Skeletal muscle tissue (tissue), 4 donors: ENCODE data around the gene ANAPC15. TPM values are rescaled to one million over a fixed set of nuclear protein-coding genes. Genes with fewer than 3 reads are reported as not detected.

Source experiments
- H3K27ac ChIP-seq: one replicate; pipeline ENCODE4 v1.7.0; 2013; ENCODE audit warnings: mild to moderate bottlenecking, low read depth, low read length, inconsistent platforms
- H3K27me3 ChIP-seq, 3 donors: one replicate each; pipeline ENCODE4 v1.7.0; 2013; ENCODE audit warnings: low read length in 3 of 3; ENCODE audit not compliant: control insufficient read depth in 3 of 3, insufficient read depth in 3 of 3
- H3K36me3 ChIP-seq, 3 donors: one replicate each; pipeline ENCODE4 v1.7.0; 2013; ENCODE audit warnings: low read length in 3 of 3; ENCODE audit not compliant: control insufficient read depth in 3 of 3, insufficient read depth in 3 of 3
- H3K4me1 ChIP-seq, 3 donors: one replicate each; pipeline ENCODE4 v1.7.0; 2013; ENCODE audit warnings: low read length in 3 of 3, mild to moderate bottlenecking in 3 of 3; ENCODE audit not compliant: control insufficient read depth in 3 of 3, insufficient read depth in 3 of 3
- H3K4me3 ChIP-seq, 3 donors: one replicate each; pipeline ENCODE4 v1.7.0; 2013; ENCODE audit warnings: low read length in 3 of 3
- H3K9ac ChIP-seq, 3 donors: one replicate each; pipeline ENCODE4 v1.7.0; 2013; ENCODE audit warnings: low read length in 3 of 3, mild to moderate bottlenecking in 3 of 3, moderate library complexity in 2 of 3, low read depth in 1 of 3
- H3K9me3 ChIP-seq, 3 donors: one replicate each; pipeline ENCODE4 v1.7.0; 2013; ENCODE audit warnings: low read length in 3 of 3; ENCODE audit not compliant: control insufficient read depth in 3 of 3
- total RNA-seq: library from RNA; depleted of rRNA; stranded (reverse); fragments of >200 nt; gene quantifications from one replicate; pipeline ENCODE4 v1.2.3, GENCODE V29; 2014
- donor health status: Osteomylitis.

ANAPC15 gene
- total RNA-seq, 1 donor from 2014 or later, result 7.8 TPM

- Histone ChIP-seq H3K4me3 (no peak overlapping the region), H3K27ac (no peak overlapping the region), H3K4me1 (no peaks in the 10 kb centered on the region), H3K9ac (no peak overlapping the region), H3K27me3 (no peaks in the 10 kb centered on the region), H3K9me3 (no peaks in the 10 kb centered on the region), H3K36me3 (no peaks in the 10 kb centered on the region)
These were observed 15.4 kb upstream of the ANAPC15 start for GRCh38 chr11:72127923-72128322.

GRCh38 chr11:72125956-72126355 is 13.5 kb upstream of the ANAPC15 start:
- Histone ChIP-seq H3K9me3 (no peaks in the 10 kb centered on the region), H3K4me1 (no peaks in the 10 kb centered on the region), H3K36me3 (no peaks in the 10 kb centered on the region), H3K9ac (no peak overlapping the region), H3K27me3 (no peaks in the 10 kb centered on the region), H3K4me3 (no peak overlapping the region), H3K27ac (no peak overlapping the region)

GRCh38 chr11:72124046-72124445 is 11.6 kb upstream of the ANAPC15 start:
- Histone ChIP-seq H3K27ac (no peak overlapping the region), H3K9ac (no peak overlapping the region), H3K36me3 (no peaks in the 10 kb centered on the region), H3K4me3 (no peak overlapping the region), H3K4me1 (no peaks in the 10 kb centered on the region), H3K27me3 (peaks cover 0 to 3% (median 0%) of the 10 kb centered on the region in 3 donors), H3K9me3 (no peaks in the 10 kb centered on the region)

GRCh38 chr11:72123117-72123653 is 10.7 kb upstream of the ANAPC15 start:
- no peaks in the 10 kb centered on the region for H3K4me1 ChIP-seq
- H3K9me3 ChIP-seq, result no peaks in the 10 kb centered on the region
- no peak overlapping the region for H3K27ac ChIP-seq
- no peak overlapping the region for H3K4me3 ChIP-seq
- H3K9ac ChIP-seq, result no peak overlapping the region
- peaks cover 0 to 3% (median 0%) of the 10 kb centered on the region in 3 donors for H3K27me3 ChIP-seq
- no peaks in the 10 kb centered on the region for H3K36me3 ChIP-seq

- H3K36me3 ChIP-seq, result no peaks in the 10 kb centered on the region
- H3K9me3 ChIP-seq, result no peaks in the 10 kb centered on the region
- H3K27ac ChIP-seq, result no peak overlapping the region
- H3K4me3 ChIP-seq, result no peak overlapping the region
- H3K27me3 ChIP-seq, result peaks cover 0 to 3% (median 0%) of the 10 kb centered on the region in 3 donors
- no peak overlapping the region for H3K9ac ChIP-seq
- no peaks in the 10 kb centered on the region for H3K4me1 ChIP-seq
These were observed 10.1 kb upstream of the ANAPC15 start for GRCh38 chr11:72122607-72123006.

- Histone ChIP-seq H3K27me3 (peaks cover 0 to 6% (median 0%) of the 10 kb centered on the region in 3 donors), H3K4me1 (no peaks in the 10 kb centered on the region), H3K9me3 (no peaks in the 10 kb centered on the region), H3K4me3 (no peak overlapping the region), H3K36me3 (no peaks in the 10 kb centered on the region), H3K27ac (no peak overlapping the region), H3K9ac (no peak overlapping the region)
These were observed 8.4 kb upstream of the ANAPC15 start for GRCh38 chr11:72120930-72121329.

- H3K27ac ChIP-seq, result no peak overlapping the region
These were observed 6.7 kb upstream of the ANAPC15 start for GRCh38 chr11:72119198-72119597.

DNA sequence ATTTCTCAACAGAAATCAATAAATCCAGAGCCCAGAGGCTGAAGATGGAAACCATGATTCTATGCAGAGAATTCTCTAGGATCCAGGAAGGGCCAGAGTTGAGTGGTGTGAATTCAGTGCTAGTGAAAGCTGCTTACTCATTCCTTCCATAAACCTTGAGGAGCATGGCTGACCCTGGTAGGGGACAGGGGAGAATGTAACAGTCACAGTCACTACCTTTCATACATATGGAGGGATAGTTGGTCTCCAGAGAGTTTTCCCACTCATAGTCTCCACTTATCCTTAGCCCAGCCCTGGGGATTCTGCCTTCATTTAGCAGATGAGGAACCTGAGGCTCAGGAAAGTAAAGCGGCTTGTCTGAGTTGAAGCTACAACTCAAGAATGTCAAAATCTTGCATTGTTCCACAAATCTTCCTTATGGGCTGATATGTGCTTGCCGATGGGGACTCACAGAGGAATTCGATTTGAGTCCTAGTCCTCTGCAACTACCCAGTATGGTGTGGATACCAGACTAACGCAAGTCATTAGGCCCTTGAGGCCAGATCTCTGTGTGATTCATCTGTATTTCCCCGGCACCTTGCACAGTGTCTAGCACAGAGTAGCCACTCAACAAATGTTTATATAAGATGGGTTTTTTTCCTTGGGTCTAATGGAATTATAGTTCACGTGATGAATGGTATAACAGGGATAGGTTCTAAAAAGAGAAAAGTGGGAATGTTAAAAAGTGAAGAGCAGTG is 3.7 kb upstream of the ANAPC15 start:
- peaks cover 6 to 17% (median 13%) of the 10 kb centered on the region in 3 donors for H3K4me1 ChIP-seq
- H3K27ac ChIP-seq, result no peak overlapping the region
- no peaks in the 10 kb centered on the region for H3K9me3 ChIP-seq
- H3K27me3 ChIP-seq, result peaks cover 0 to 6% (median 0%) of the 10 kb centered on the region in 3 donors
- H3K4me3 ChIP-seq, result no peak overlapping the region
- no peaks in the 10 kb centered on the region for H3K36me3 ChIP-seq
- H3K9ac ChIP-seq, result no peak overlapping the region

More at GRCh38 chr11:72119198-72119597, 6.7 kb upstream of the ANAPC15 start:
- no peak overlapping the region for H3K9ac ChIP-seq
- no peak overlapping the region for H3K4me3 ChIP-seq
- no peaks in the 10 kb centered on the region for H3K36me3 ChIP-seq
- H3K9me3 ChIP-seq, result no peaks in the 10 kb centered on the region
- no peaks in the 10 kb centered on the region for H3K4me1 ChIP-seq
- peaks cover 0 to 6% (median 0%) of the 10 kb centered on the region in 3 donors for H3K27me3 ChIP-seq

DNA sequence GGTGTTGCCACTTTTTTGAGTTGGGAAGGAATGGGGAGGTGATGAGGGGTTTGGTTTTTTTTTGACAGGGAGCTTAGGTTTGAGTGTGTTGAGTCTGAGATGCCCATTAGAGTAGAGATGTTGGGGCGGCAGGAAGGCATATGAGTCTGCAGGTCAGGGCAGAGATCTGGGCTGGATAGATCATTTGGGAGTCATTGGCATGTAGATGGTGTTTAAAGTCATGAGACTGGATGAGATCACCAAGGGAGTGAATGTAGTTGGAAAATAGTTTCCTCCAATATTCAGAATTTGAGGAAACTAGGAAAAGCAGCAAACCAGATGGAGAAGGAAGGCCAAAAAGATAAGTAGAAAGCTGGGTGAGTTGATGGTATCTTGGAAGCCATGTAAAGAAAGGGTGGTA is 2.1 kb upstream of the ANAPC15 start:
- Histone ChIP-seq H3K9me3 (no peaks in the 10 kb centered on the region), H3K4me3 (no peak overlapping the region), H3K9ac (no peak overlapping the region), H3K36me3 (peaks cover 3 to 13% (median 4%) of the 10 kb centered on the region in 3 donors), H3K27ac (no peak overlapping the region), H3K4me1 (peaks cover 6 to 21% (median 16%) of the 10 kb centered on the region in 3 donors), H3K27me3 (peaks cover 0 to 3% (median 0%) of the 10 kb centered on the region in 3 donors)
